NCI-H128 (cell line): Measurements from ENCODE around the gene KRT33B.
"Not testable (repeated sequence)": the region's sequence is repeated elsewhere in the genome, so short reads cannot be mapped to it uniquely, and the experiment has no call there.

Experiments
- DNase-seq: peaks from one replicate; lab custom pipeline; 2025; ENCODE audit not compliant: unreplicated experiment; lab: John Stamatoyannopoulos, UW

KRT33B gene

GRCh38 chr17:41394254-41394996, 24.8 kb upstream of the KRT33B start:
- DNase-seq = no peak

- no peak for DNase-seq
Measured at GRCh38 chr17:41393826-41394225, 24.2 kb upstream of the KRT33B start.

- DNase-seq = no peak
Measured at GRCh38 chr17:41393294-41393693, 23.7 kb upstream of the KRT33B start.

GRCh38 chr17:41392278-41392677, 22.7 kb upstream of the KRT33B start:
- no peak for DNase-seq

- no peak for DNase-seq
Measured at GRCh38 chr17:41391535-41391934, 21.9 kb upstream of the KRT33B start.

GRCh38 chr17:41390411-41390938, 20.9 kb upstream of the KRT33B start:
- no peak for DNase-seq

GRCh38 chr17:41387670-41388069, 18.1 kb upstream of the KRT33B start:
- no peak for DNase-seq

- DNase-seq = no peak
Measured at GRCh38 chr17:41386227-41386626, 16.6 kb upstream of the KRT33B start.

- DNase-seq = no peak
Measured at GRCh38 chr17:41383690-41384089, 14.1 kb upstream of the KRT33B start.

- no peak for DNase-seq
Measured at GRCh38 chr17:41382394-41382793, 12.8 kb upstream of the KRT33B start.

- not testable (repeated sequence) for DNase-seq
Measured at GRCh38 chr17:41381943-41382342, 12.3 kb upstream of the KRT33B start, which contains the start of gene KRT34. Gene KRT34, minus strand, starts transcription at chr17:41382306. Its CDS starts 60 bp downstream, at chr17:41382246.

- not testable (repeated sequence) for DNase-seq
Measured at GRCh38 chr17:41380091-41380490, 10.5 kb upstream of the KRT33B start.

GRCh38 chr17:41377546-41377945, 7.9 kb upstream of the KRT33B start:
- DNase-seq = no peak

- DNase-seq = no peak
Measured at GRCh38 chr17:41369023-41369422, 590 bp downstream of the KRT33B start.

GRCh38 chr17:41367426-41368075, 2.1 kb downstream of the KRT33B start:
- DNase-seq = no peak

GRCh38 chr17:41366070-41366469, 3.5 kb downstream of the KRT33B start:
- DNase-seq = no peak

- no peak for DNase-seq
Measured at GRCh38 chr17:41363881-41364280, 5.7 kb downstream of the KRT33B start.

- DNase-seq = no peak
Measured at GRCh38 chr17:41360296-41360995, 9.2 kb downstream of the KRT33B start.

- DNase-seq = no peak
Measured at GRCh38 chr17:41354536-41354935, 15.1 kb downstream of the KRT33B start.

- DNase-seq = no peak
Measured at GRCh38 chr17:41352597-41353366, 16.8 kb downstream of the KRT33B start.

GRCh38 chr17:41351177-41351576, 18.4 kb downstream of the KRT33B start:
- no peak for DNase-seq
